ENCODE data around the gene MEGF6.

MEGF6 gene

GRCh38 chr1:3457910-3458883, 153.1 kb downstream of the MEGF6 start:
- TF ChIP-seq GATA1 (IDR thresholded peaks at IDR 0.05; ENCODE audit: low read depth, low read length): no peak
- TF ChIP-seq POLR2A (IDR thresholded peaks at IDR 0.05; ENCODE audit: low read length): no peak

GRCh38 chr1:3456964-3457909, 154.1 kb downstream of the MEGF6 start:
- no peak for TF ChIP-seq GATA1 (IDR thresholded peaks at IDR 0.05; ENCODE audit: low read depth, low read length)
- no peak for TF ChIP-seq POLR2A (IDR thresholded peaks at IDR 0.05; ENCODE audit: low read length)
- no peak for DNase-seq

More at GRCh38 chr1:3457910-3458883, 153.1 kb downstream of the MEGF6 start:
- no peak for DNase-seq

GRCh38 chr1:3456449-3456963, 154.8 kb downstream of the MEGF6 start:
- no peak for DNase-seq
- TF ChIP-seq POLR2A (IDR thresholded peaks at IDR 0.05; ENCODE audit: low read length): no peak
- TF ChIP-seq GATA1 (IDR thresholded peaks at IDR 0.05; ENCODE audit: low read depth, low read length): no peak

DNA sequence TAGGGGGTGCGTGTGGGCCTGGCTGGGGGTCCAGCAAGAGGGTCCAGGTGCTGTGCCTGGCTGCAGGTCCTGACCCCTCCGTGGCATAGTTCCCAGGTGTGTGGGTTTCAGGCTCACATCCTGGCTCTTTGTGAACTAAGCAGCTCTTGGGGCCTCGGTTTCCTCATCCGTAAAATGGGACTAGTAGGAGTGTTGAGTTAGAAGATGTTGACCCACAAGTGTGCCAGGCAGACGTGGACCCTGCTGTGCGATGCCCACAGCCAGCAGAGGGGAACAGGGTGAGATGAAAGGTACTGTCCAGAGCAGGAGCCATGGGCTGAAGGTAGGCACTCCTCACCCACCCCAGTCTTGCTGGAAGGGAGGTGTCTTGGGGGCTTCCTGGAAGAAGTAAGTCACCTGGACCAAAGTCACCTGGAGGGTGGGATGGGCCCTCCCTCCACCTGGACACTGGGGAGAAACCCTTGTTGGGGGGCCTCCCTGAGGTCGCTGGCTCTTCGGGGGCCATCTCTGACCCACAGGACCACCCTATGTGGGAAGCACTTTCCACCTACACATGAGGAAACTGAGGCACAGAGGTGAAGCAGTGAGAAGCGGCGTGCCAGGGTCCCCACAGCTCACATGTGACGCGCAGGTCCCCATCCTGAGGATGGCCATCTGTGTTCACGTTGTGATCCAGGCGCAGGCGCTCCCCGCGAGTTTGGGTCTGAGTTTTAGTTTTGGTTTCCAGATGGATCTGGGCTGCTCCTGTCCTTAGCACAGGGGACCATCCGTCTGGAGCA, 155.4 kb downstream of the MEGF6 start:
- no peak for TF ChIP-seq POLR2A (IDR thresholded peaks at IDR 0.05; ENCODE audit: low read length)
- TF ChIP-seq GATA1 (IDR thresholded peaks at IDR 0.05; ENCODE audit: low read depth, low read length): no peak
- DNase-seq: no peak

GRCh38 chr1:3454811-3455618, 156.3 kb downstream of the MEGF6 start:
- DNase-seq: no peak
- no peak for TF ChIP-seq POLR2A (IDR thresholded peaks at IDR 0.05; ENCODE audit: low read length)

- DNase-seq: peak; percentile 28 to 29
- TF ChIP-seq GATA1 (IDR thresholded peaks at IDR 0.05; ENCODE audit: low read depth, low read length): no peak
- no peak for TF ChIP-seq POLR2A (IDR thresholded peaks at IDR 0.05; ENCODE audit: low read length)
Measured at GRCh38 chr1:3453891-3454810, 157.2 kb downstream of the MEGF6 start, which contains the start of gene ARHGEF16. Gene ARHGEF16 (plus strand): TSS chr1:3454665. CDS start chr1:3463085, 8,420 bp downstream.

DNA sequence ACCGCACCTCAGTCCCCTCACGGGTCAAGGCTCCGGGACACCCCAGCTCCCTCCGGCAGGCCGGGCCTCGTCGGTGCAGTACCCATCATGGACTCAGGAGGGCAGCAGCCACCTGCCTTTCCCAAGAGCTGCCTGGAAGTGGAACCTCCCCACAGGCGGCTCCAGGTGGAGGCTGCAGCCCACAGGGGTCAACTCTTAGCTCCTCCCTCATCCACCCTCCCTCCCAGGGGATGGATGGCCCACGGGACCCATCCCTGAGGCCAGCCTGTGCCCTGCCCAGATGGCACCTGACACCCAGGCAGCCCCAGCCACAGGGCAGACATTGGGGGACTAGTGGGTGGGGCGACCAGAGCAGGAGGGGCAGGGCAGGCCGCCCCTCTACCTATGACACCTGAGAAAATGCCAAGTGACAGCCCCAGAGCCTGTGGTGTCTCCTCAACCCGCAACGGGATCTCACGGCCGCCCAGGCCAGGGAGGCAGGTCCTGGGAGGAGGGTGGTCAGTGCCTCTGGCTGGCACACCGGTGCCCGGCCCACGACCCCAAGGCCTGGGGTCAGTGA, 158.0 kb downstream of the MEGF6 start:
- TF ChIP-seq POLR2A (IDR thresholded peaks at IDR 0.05; ENCODE audit: low read length) (no peak), GATA1 (IDR thresholded peaks at IDR 0.05; ENCODE audit: low read depth, low read length) (no peak)
- DNase-seq: peak; percentile 50 to 72

GRCh38 chr1:3452866-3453175, 158.5 kb downstream of the MEGF6 start:
- TF ChIP-seq GATA1 (IDR thresholded peaks at IDR 0.05; ENCODE audit: low read depth, low read length): no peak
- no peak for TF ChIP-seq POLR2A (IDR thresholded peaks at IDR 0.05; ENCODE audit: low read length)
- no peak for DNase-seq

DNA sequence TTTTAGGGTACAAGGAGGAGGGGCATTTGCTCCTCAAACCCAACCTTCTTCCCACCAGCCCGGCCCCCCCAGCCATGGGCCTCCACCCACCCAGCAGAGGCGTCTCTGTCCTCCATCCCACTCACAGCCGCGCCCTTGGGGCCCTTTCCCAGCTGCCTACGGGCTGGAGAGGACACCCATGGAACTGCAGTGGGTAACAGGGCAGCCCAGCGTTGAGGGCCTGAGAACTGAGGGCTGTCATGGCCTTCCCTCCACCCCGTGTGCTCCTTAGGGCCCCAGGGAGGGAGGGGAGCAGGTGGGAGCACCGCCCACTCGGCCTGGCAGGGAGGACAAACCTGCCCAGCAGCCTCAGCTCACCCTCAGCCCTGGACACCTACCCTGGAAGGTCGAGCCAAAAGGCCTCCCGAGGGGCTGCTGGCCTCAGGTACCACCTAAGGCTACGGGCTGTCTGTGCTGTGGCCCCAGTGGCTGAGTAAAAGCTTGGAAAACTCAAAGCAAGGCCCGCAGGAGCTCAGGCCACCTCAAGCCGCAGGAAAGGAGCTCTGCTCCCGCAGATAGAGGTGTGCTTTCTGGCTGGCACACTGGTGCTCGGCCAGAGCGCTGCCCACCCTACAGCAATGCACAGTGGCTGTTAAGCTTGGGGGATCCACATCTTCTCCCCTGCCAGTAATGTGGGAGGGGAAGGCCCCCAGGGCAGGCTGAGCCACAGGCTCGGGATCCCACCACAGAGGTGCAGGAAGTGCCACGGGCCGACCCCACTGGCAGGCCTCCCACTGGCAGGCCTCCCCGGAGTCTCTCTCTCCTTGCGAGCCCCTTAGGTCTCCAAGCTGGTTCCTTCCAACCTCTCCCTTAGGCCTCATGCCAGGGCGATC, 159.1 kb downstream of the MEGF6 start:
- DNase-seq: no peak
- no peak for TF ChIP-seq POLR2A (IDR thresholded peaks at IDR 0.05; ENCODE audit: low read length)

- TF ChIP-seq POLR2A (IDR thresholded peaks at IDR 0.05; ENCODE audit: low read length) (no peak), GATA1 (IDR thresholded peaks at IDR 0.05; ENCODE audit: low read depth, low read length) (no peak)
- DNase-seq: no peak
Measured at GRCh38 chr1:3450983-3451382, 160.3 kb downstream of the MEGF6 start.

Data from erythroblast (primary cell).